T-helper 17 cell (primary cell): ENCODE results near the gene ZNF609. TPM values are rescaled to one million over a fixed set of nuclear protein-coding genes. Genes with fewer than 3 reads are reported as not detected.

Experiments
- ATAC-seq: fragments of 150-1000 bp; cut with Tn5 transposase; 2 replicates; pipeline ENCODE4 v1.10.0; 2021; ENCODE audit warnings: mild to moderate bottlenecking, moderate library complexity
- DNase-seq, 3 donors: peaks; one replicate each; pipeline versions ENCODE4 v3.0.0 to v3.0.0-alpha.2; 2020 to 2021
- H3K9me3 ChIP-seq: one replicate; pipeline ENCODE4 v1.7.0; 2013; ENCODE audit warnings: low read length, mild to moderate bottlenecking; ENCODE audit not compliant: control insufficient read depth, poor library complexity, severe bottlenecking
- H3K27ac Mint-ChIP-seq: one replicate; pipeline ENCODE4 v1.8.0; 2022; ENCODE audit warnings: mild to moderate bottlenecking, moderate library complexity, mixed read lengths
- H3K27me3 Mint-ChIP-seq: one replicate; pipeline ENCODE4 v1.8.0; 2022; ENCODE audit warnings: mixed read lengths
- H3K36me3 Mint-ChIP-seq: one replicate; pipeline ENCODE4 v1.8.0; 2022; ENCODE audit warnings: low read depth, mixed read lengths
- H3K4me1 Mint-ChIP-seq: one replicate; pipeline ENCODE4 v1.8.0; 2022; ENCODE audit warnings: mild to moderate bottlenecking, mixed read lengths
- H3K4me3 Mint-ChIP-seq: one replicate; pipeline ENCODE4 v1.8.0; 2022; ENCODE audit warnings: mild to moderate bottlenecking, moderate library complexity, mixed read lengths
- total RNA-seq, 4 donors: library from RNA in 2 of 4; stranded (reverse) in 2 of 4; gene quantifications; one replicate each; pipeline ENCODE4 v1.2.3 and lab custom pipeline; 2022 to 2026

The ZNF609 gene
- total RNA-seq, 2 donors from 2014 or later = 37.6 to 43.2 TPM

- H3K4me3 Mint-ChIP-seq = no peak overlapping the region
- H3K9me3 ChIP-seq = no peaks in the 10 kb centered on the region
- DNase-seq = no peak
- no peaks in the 10 kb centered on the region for H3K27me3 Mint-ChIP-seq
- no peak for ATAC-seq
- peaks cover 17% of the 10 kb centered on the region for H3K4me1 Mint-ChIP-seq
- H3K36me3 Mint-ChIP-seq = peaks cover 5% of the 10 kb centered on the region
- no peak overlapping the region for H3K27ac Mint-ChIP-seq
Measured at GRCh38 chr15:64656508-64656907, 196.1 kb downstream of the ZNF609 start.

GRCh38 chr15:64665179-64665578, 204.8 kb downstream of the ZNF609 start:
- H3K36me3 Mint-ChIP-seq = peaks cover 11% of the 10 kb centered on the region
- DNase-seq (no peak), ATAC-seq (no peak)
- H3K4me1 Mint-ChIP-seq = peaks cover 26% of the 10 kb centered on the region
- H3K27me3 Mint-ChIP-seq = no peaks in the 10 kb centered on the region
- H3K9me3 ChIP-seq = no peaks in the 10 kb centered on the region
- H3K4me3 Mint-ChIP-seq = no peak overlapping the region
- H3K27ac Mint-ChIP-seq = peak overlapping the region; percentile 39

GRCh38 chr15:64667736-64668161, 207.4 kb downstream of the ZNF609 start:
- no peaks in the 10 kb centered on the region for H3K9me3 ChIP-seq
- DNase-seq = no peak
- no peak for ATAC-seq
- Mint-ChIP-seq H3K36me3 (peaks cover 6% of the 10 kb centered on the region), H3K4me1 (peaks cover 19% of the 10 kb centered on the region), H3K27me3 (no peaks in the 10 kb centered on the region), H3K4me3 (no peak overlapping the region), H3K27ac (no peak overlapping the region)

GRCh38 chr15:64673866-64674265, 213.5 kb downstream of the ZNF609 start:
- H3K36me3 Mint-ChIP-seq = peaks cover 6% of the 10 kb centered on the region
- DNase-seq (no peak), ATAC-seq (no peak)
- H3K9me3 ChIP-seq = no peaks in the 10 kb centered on the region
- H3K4me3 Mint-ChIP-seq = no peak overlapping the region
- no peaks in the 10 kb centered on the region for H3K4me1 Mint-ChIP-seq
- H3K27ac Mint-ChIP-seq = no peak overlapping the region
- H3K27me3 Mint-ChIP-seq = no peaks in the 10 kb centered on the region

GRCh38 chr15:64678126-64678819, 217.9 kb downstream of the ZNF609 start:
- Mint-ChIP-seq H3K4me1 (no peaks in the 10 kb centered on the region), H3K4me3 (no peak overlapping the region), H3K36me3 (peaks cover 8% of the 10 kb centered on the region), H3K27me3 (no peaks in the 10 kb centered on the region), H3K27ac (peak overlapping the region; percentile 32)
- no peaks in the 10 kb centered on the region for H3K9me3 ChIP-seq
- ATAC-seq = no peak
- DNase-seq = no peak

GRCh38 chr15:64680097-64680496, 219.7 kb downstream of the ZNF609 start:
- ATAC-seq (no peak), DNase-seq (no peak)
- peak overlapping the region; percentile 43 for H3K27ac Mint-ChIP-seq
- no peaks in the 10 kb centered on the region for H3K4me1 Mint-ChIP-seq
- H3K36me3 Mint-ChIP-seq = peaks cover 4% of the 10 kb centered on the region
- no peak overlapping the region for H3K4me3 Mint-ChIP-seq
- no peaks in the 10 kb centered on the region for H3K9me3 ChIP-seq
- H3K27me3 Mint-ChIP-seq = no peaks in the 10 kb centered on the region

- H3K36me3 Mint-ChIP-seq = peaks cover 4% of the 10 kb centered on the region
- no peak overlapping the region for H3K4me3 Mint-ChIP-seq
- no peaks in the 10 kb centered on the region for H3K9me3 ChIP-seq
- H3K27ac Mint-ChIP-seq = no peak overlapping the region
- no peaks in the 10 kb centered on the region for H3K4me1 Mint-ChIP-seq
- no peak for DNase-seq
- no peaks in the 10 kb centered on the region for H3K27me3 Mint-ChIP-seq
- ATAC-seq = no peak
Measured at GRCh38 chr15:64681424-64682024, 221.1 kb downstream of the ZNF609 start.

GRCh38 chr15:64682255-64682654, 221.9 kb downstream of the ZNF609 start:
- peak overlapping the region; percentile 39 for H3K27ac Mint-ChIP-seq
- no peaks in the 10 kb centered on the region for H3K9me3 ChIP-seq
- DNase-seq (no peak), ATAC-seq (no peak)
- no peak overlapping the region for H3K4me3 Mint-ChIP-seq
- no peaks in the 10 kb centered on the region for H3K27me3 Mint-ChIP-seq
- peaks cover 4% of the 10 kb centered on the region for H3K36me3 Mint-ChIP-seq
- H3K4me1 Mint-ChIP-seq = no peaks in the 10 kb centered on the region

- H3K4me1 Mint-ChIP-seq = no peaks in the 10 kb centered on the region
- no peaks in the 10 kb centered on the region for H3K9me3 ChIP-seq
- no peak for ATAC-seq
- H3K36me3 Mint-ChIP-seq = peaks cover 7% of the 10 kb centered on the region
- no peak for DNase-seq
- H3K4me3 Mint-ChIP-seq = no peak overlapping the region
- H3K27ac Mint-ChIP-seq = no peak overlapping the region
- H3K27me3 Mint-ChIP-seq = no peaks in the 10 kb centered on the region
Measured at GRCh38 chr15:64683378-64683777, 223.0 kb downstream of the ZNF609 start.

- DNase-seq (no peak), ATAC-seq (no peak)
- peaks cover 5% of the 10 kb centered on the region for H3K36me3 Mint-ChIP-seq
- no peak overlapping the region for H3K4me3 Mint-ChIP-seq
- H3K27ac Mint-ChIP-seq = peak overlapping the region; percentile 59
- H3K27me3 Mint-ChIP-seq = no peaks in the 10 kb centered on the region
- H3K4me1 Mint-ChIP-seq = no peaks in the 10 kb centered on the region
- H3K9me3 ChIP-seq = no peaks in the 10 kb centered on the region
Measured at GRCh38 chr15:64685230-64685888, 225.0 kb downstream of the ZNF609 start.

GRCh38 chr15:64686130-64686735, 225.9 kb downstream of the ZNF609 start:
- H3K27me3 Mint-ChIP-seq = no peaks in the 10 kb centered on the region
- no peak for DNase-seq
- H3K9me3 ChIP-seq = no peaks in the 10 kb centered on the region
- no peak overlapping the region for H3K4me3 Mint-ChIP-seq
- H3K27ac Mint-ChIP-seq = peak overlapping the region; percentile 60
- peak; percentile 39 for ATAC-seq
- peaks cover 3% of the 10 kb centered on the region for H3K36me3 Mint-ChIP-seq
- H3K4me1 Mint-ChIP-seq = no peaks in the 10 kb centered on the region

- ATAC-seq (no peak), DNase-seq (no peak)
- Mint-ChIP-seq H3K4me1 (no peaks in the 10 kb centered on the region), H3K4me3 (no peak overlapping the region), H3K27me3 (no peaks in the 10 kb centered on the region), H3K27ac (peak overlapping the region; percentile 60), H3K36me3 (peaks cover 3% of the 10 kb centered on the region)
- no peaks in the 10 kb centered on the region for H3K9me3 ChIP-seq
Measured at GRCh38 chr15:64687172-64687571, 226.8 kb downstream of the ZNF609 start.

- DNase-seq = no peak
- Mint-ChIP-seq H3K4me3 (no peak overlapping the region), H3K36me3 (peaks cover 3% of the 10 kb centered on the region), H3K4me1 (peaks cover under 1% of the 10 kb centered on the region), H3K27me3 (no peaks in the 10 kb centered on the region), H3K27ac (peak overlapping the region; percentile 68)
- no peaks in the 10 kb centered on the region for H3K9me3 ChIP-seq
- ATAC-seq = no peak
Measured at GRCh38 chr15:64687688-64688087, 227.3 kb downstream of the ZNF609 start.
